ENCODE measurements around the gene TMEM247.

DNA sequence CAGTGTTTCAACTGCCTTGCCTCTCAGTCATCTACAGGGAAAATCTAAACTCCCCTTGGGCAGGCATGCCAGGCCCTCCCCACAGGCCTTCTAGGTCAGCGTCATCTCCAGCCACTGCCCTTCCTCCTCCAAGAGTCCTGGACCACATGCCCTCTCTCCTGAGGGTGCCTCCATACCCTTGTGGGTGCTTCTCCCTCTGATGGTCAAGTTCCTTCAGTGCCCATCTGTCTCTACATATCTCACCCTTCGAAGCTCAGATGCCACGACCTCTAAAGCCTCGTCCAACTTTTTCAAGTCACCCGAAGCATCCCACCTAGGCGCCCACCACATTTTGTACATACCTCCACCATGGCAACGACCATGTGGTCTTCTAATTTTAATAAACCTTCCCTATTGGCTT, 22.6 kb upstream of the TMEM247 start:
- TF ChIP-seq, protein P1, sequence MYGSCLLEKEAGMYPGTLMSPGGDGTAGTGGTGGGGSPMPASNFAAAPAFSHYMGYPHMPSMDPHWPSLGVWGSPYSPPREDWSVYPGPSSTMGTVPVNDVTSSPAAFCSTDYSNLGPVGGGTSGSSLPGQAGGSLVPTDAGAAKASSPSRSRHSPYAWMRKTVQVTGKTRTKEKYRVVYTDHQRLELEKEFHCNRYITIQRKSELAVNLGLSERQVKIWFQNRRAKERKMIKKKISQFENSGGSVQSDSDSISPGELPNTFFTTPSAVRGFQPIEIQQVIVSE (CRISPR knock-in tag; IDR thresholded peaks at IDR 0.05; ENCODE audit: borderline replicate concordance), result no peak
- TF ChIP-seq, protein P2, sequence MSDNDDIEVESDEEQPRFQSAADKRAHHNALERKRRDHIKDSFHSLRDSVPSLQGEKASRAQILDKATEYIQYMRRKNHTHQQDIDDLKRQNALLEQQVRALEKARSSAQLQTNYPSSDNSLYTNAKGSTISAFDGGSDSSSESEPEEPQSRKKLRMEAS (CRISPR knock-in tag; IDR thresholded peaks at IDR 0.05), result no peak
- TF ChIP-seq, protein P3, sequence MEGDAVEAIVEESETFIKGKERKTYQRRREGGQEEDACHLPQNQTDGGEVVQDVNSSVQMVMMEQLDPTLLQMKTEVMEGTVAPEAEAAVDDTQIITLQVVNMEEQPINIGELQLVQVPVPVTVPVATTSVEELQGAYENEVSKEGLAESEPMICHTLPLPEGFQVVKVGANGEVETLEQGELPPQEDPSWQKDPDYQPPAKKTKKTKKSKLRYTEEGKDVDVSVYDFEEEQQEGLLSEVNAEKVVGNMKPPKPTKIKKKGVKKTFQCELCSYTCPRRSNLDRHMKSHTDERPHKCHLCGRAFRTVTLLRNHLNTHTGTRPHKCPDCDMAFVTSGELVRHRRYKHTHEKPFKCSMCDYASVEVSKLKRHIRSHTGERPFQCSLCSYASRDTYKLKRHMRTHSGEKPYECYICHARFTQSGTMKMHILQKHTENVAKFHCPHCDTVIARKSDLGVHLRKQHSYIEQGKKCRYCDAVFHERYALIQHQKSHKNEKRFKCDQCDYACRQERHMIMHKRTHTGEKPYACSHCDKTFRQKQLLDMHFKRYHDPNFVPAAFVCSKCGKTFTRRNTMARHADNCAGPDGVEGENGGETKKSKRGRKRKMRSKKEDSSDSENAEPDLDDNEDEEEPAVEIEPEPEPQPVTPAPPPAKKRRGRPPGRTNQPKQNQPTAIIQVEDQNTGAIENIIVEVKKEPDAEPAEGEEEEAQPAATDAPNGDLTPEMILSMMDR (IDR thresholded peaks at IDR 0.05), result no peak
- TF ChIP-seq CBFB (CRISPR knock-in tag; IDR thresholded peaks at IDR 0.05; ENCODE audit: low read depth) (no peak), CREB1 (CRISPR knock-in tag; IDR thresholded peaks at IDR 0.05) (no peak), ZNF416 (CRISPR knock-in tag; IDR thresholded peaks at IDR 0.05) (no peak), RORB (CRISPR knock-in tag; IDR thresholded peaks at IDR 0.05) (no peak), NFYB (CRISPR knock-in tag; conservative IDR thresholded peaks at IDR 0.05; ENCODE audit: low read depth) (no peak), NR2C2 (CRISPR knock-in tag; IDR thresholded peaks at IDR 0.05) (no peak)
- TF ChIP-seq, protein P4, sequence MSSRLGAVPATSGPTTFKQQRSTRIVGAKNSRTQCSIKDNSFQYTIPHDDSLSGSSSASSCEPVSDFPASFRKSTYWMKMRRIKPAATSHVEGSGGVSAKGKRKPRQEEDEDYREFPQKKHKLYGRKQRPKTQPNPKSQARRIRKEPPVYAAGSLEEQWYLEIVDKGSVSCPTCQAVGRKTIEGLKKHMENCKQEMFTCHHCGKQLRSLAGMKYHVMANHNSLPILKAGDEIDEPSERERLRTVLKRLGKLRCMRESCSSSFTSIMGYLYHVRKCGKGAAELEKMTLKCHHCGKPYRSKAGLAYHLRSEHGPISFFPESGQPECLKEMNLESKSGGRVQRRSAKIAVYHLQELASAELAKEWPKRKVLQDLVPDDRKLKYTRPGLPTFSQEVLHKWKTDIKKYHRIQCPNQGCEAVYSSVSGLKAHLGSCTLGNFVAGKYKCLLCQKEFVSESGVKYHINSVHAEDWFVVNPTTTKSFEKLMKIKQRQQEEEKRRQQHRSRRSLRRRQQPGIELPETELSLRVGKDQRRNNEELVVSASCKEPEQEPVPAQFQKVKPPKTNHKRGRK (CRISPR knock-in tag; IDR thresholded peaks at IDR 0.05; ENCODE audit: borderline replicate concordance), result no peak
- TF ChIP-seq, protein P5, sequence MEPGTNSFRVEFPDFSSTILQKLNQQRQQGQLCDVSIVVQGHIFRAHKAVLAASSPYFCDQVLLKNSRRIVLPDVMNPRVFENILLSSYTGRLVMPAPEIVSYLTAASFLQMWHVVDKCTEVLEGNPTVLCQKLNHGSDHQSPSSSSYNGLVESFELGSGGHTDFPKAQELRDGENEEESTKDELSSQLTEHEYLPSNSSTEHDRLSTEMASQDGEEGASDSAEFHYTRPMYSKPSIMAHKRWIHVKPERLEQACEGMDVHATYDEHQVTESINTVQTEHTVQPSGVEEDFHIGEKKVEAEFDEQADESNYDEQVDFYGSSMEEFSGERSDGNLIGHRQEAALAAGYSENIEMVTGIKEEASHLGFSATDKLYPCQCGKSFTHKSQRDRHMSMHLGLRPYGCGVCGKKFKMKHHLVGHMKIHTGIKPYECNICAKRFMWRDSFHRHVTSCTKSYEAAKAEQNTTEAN (CRISPR knock-in tag; IDR thresholded peaks at IDR 0.05), result no peak
- TF ChIP-seq, protein P6, sequence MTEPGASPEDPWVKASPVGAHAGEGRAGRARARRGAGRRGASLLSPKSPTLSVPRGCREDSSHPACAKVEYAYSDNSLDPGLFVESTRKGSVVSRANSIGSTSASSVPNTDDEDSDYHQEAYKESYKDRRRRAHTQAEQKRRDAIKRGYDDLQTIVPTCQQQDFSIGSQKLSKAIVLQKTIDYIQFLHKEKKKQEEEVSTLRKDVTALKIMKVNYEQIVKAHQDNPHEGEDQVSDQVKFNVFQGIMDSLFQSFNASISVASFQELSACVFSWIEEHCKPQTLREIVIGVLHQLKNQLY (CRISPR knock-in tag; IDR thresholded peaks at IDR 0.05), result no peak

All from WTC11 (cell line).